ENCODE data around the gene SMG6. TPM values are rescaled to one million over a fixed set of nuclear protein-coding genes. Genes with fewer than 3 reads are reported as not detected.
A peak's percentile ranks its signal among the peaks of the same experiment; 100 is the strongest.

The SMG6 gene
- total RNA-seq, 2 donors from 2014 or later = 18.3 to 23.6 TPM

GRCh38 chr17:2195729-2196128, 107.9 kb downstream of the SMG6 start:
- Histone ChIP-seq H3K4me3 (no peak overlapping the region), H3K9ac (ENCODE audit: low read depth in 2 of 2, low read length in 2 of 2) (no peak overlapping the region), H3K4me1 (no peaks in the 10 kb centered on the region), H3K9me3 (no peaks in the 10 kb centered on the region), H3K27me3 (no peaks in the 10 kb centered on the region), H3K36me3 (no peaks in the 10 kb centered on the region), H3K27ac (no peak overlapping the region)
- TF ChIP-seq CTCF (IDR thresholded peaks at IDR 0.05) = no peak
- intact Hi-C loops (cut with DNase I) = no loop called here
- no peak for DNase-seq

- Histone ChIP-seq H3K9me3 (no peaks in the 10 kb centered on the region), H3K36me3 (no peaks in the 10 kb centered on the region), H3K4me3 (no peak overlapping the region), H3K9ac (ENCODE audit: low read depth in 2 of 2, low read length in 2 of 2) (no peak overlapping the region), H3K27me3 (no peaks in the 10 kb centered on the region), H3K27ac (no peak overlapping the region), H3K4me1 (no peaks in the 10 kb centered on the region)
- no peak for TF ChIP-seq CTCF (IDR thresholded peaks at IDR 0.05)
- intact Hi-C loops (cut with DNase I) = no loop called here
- DNase-seq = no peak
Observed at GRCh38 chr17:2194889-2195335, 108.7 kb downstream of the SMG6 start.

GRCh38 chr17:2192367-2193057, 111.1 kb downstream of the SMG6 start:
- Histone ChIP-seq H3K9ac (ENCODE audit: low read depth in 2 of 2, low read length in 2 of 2) (no peak overlapping the region), H3K9me3 (no peaks in the 10 kb centered on the region), H3K27ac (peak overlapping the region; percentile 27), H3K4me1 (no peaks in the 10 kb centered on the region), H3K4me3 (no peak overlapping the region), H3K36me3 (no peaks in the 10 kb centered on the region), H3K27me3 (no peaks in the 10 kb centered on the region)
- no peak for TF ChIP-seq CTCF (IDR thresholded peaks at IDR 0.05)
- DNase-seq = no peak
- intact Hi-C loops (cut with DNase I) = no loop called here

GRCh38 chr17:2191785-2192184, 111.8 kb downstream of the SMG6 start:
- no peaks in the 10 kb centered on the region for H3K9me3 ChIP-seq
- H3K36me3 ChIP-seq = no peaks in the 10 kb centered on the region
- H3K9ac ChIP-seq (ENCODE audit: low read depth in 2 of 2, low read length in 2 of 2) = no peak overlapping the region
- H3K27ac ChIP-seq = peak overlapping the region; percentile 27
- no peak overlapping the region for H3K4me3 ChIP-seq
- DNase-seq = no peak
- no peaks in the 10 kb centered on the region for H3K4me1 ChIP-seq
- intact Hi-C loops (cut with DNase I) = no loop called here
- no peak for TF ChIP-seq CTCF (IDR thresholded peaks at IDR 0.05)
- H3K27me3 ChIP-seq = no peaks in the 10 kb centered on the region

- H3K27me3 ChIP-seq = no peaks in the 10 kb centered on the region
- no peaks in the 10 kb centered on the region for H3K4me1 ChIP-seq
- H3K36me3 ChIP-seq = no peaks in the 10 kb centered on the region
- no peak for DNase-seq
- intact Hi-C loops (cut with DNase I) = no loop called here
- no peak overlapping the region for H3K4me3 ChIP-seq
- TF ChIP-seq CTCF (IDR thresholded peaks at IDR 0.05) = no peak
- H3K9ac ChIP-seq (ENCODE audit: low read depth in 2 of 2, low read length in 2 of 2) = no peak overlapping the region
- H3K27ac ChIP-seq = no peak overlapping the region
- no peaks in the 10 kb centered on the region for H3K9me3 ChIP-seq
Observed at GRCh38 chr17:2191227-2191626, 112.4 kb downstream of the SMG6 start.
